OCI-LY7 (cell line): ENCODE measurements around the gene SNF8. TPM values are rescaled to one million over a fixed set of nuclear protein-coding genes. Genes with fewer than 3 reads are reported as not detected.

ENCODE experiments used
- BruUV-seq: library from RNA; stranded (reverse); fragments of 400-500 nt; replicated peaks from 2 replicates; lab custom pipeline; 2021; lab: Mats Ljungman, UMichigan
- CTCF ChIA-PET: fragments of 300-600 bp; sonication (Branson Sonifier 250); formaldehyde crosslinking; loops from one replicate; lab custom pipeline; 2022; ENCODE audit warnings: antibody characterized with exemption; ENCODE audit not compliant: unreplicated experiment; lab: Charles Lee
- POLR2A ChIA-PET: fragments of 300-600 bp; sonication (Branson Sonifier 250); formaldehyde crosslinking; loops from one replicate; lab custom pipeline; 2022; ENCODE audit warnings: antibody characterized with exemption; lab: Charles Lee
- DNase-seq: peaks from one replicate; pipeline ENCODE4 v3.0.0-alpha.2; 2015; ENCODE audit warnings: low spot score
- H2AFZ ChIP-seq: fragments of 200-600 bp; sonication (generic), shearing (Covaris generic); 2 replicates; pipeline ENCODE4 v1.6.1; 2014; ENCODE audit warnings: mild to moderate bottlenecking, antibody characterized with exemption, low read length, moderate library complexity
- H3K27ac ChIP-seq: fragments of 200-600 bp; sonication (generic); 2 replicates; pipeline ENCODE4 v1.5.1; 2014; ENCODE audit warnings: mixed run types, low read depth, mild to moderate bottlenecking, moderate library complexity, low read length, inconsistent platforms; ENCODE audit not compliant: poor library complexity, severe bottlenecking
- H3K36me3 ChIP-seq: fragments of 200-600 bp; sonication (generic); 2 replicates; pipeline ENCODE4 v1.6.1; 2014; ENCODE audit warnings: mild to moderate bottlenecking, antibody characterized with exemption, low read length, moderate library complexity, mixed read lengths; ENCODE audit not compliant: insufficient read depth
- H3K4me1 ChIP-seq: fragments of 200-600 bp; sonication (generic); 2 replicates; pipeline ENCODE4 v1.5.1; 2014; ENCODE audit warnings: mild to moderate bottlenecking, low read length; ENCODE audit not compliant: insufficient read depth, poor library complexity, severe bottlenecking
- H3K4me2 ChIP-seq: fragments of 200-600 bp; sonication (generic); 2 replicates; pipeline ENCODE4 v1.6.1; 2014; ENCODE audit warnings: mild to moderate bottlenecking, low read length
- H3K4me3 ChIP-seq: fragments of 200-600 bp; sonication (generic); 2 replicates; pipeline ENCODE4 v1.5.1; 2014; ENCODE audit warnings: mild to moderate bottlenecking, low read depth, low read length; ENCODE audit not compliant: poor library complexity, severe bottlenecking
- H3K79me2 ChIP-seq: fragments of 200-600 bp; sonication (generic); 2 replicates; pipeline ENCODE4 v1.6.1; 2016; ENCODE audit warnings: low read depth, mild to moderate bottlenecking, low read length, moderate library complexity, mixed read lengths; ENCODE audit not compliant: insufficient read depth
- H3K9me2 ChIP-seq: fragments of 200-600 bp; sonication (generic); 2 replicates; pipeline ENCODE4 v1.6.1; 2016; ENCODE audit warnings: mild to moderate bottlenecking, low read length, mixed read lengths; ENCODE audit not compliant: insufficient read depth
- H3K9me3 ChIP-seq: fragments of 200-600 bp; sonication (generic); 2 replicates; pipeline ENCODE4 v1.6.1; 2014; ENCODE audit warnings: mild to moderate bottlenecking, mixed run types, low read length, mixed read lengths
- H4K20me1 ChIP-seq: fragments of 200-600 bp; sonication (generic); 2 replicates; pipeline ENCODE4 v1.6.1; 2014; ENCODE audit warnings: mild to moderate bottlenecking, antibody characterized with exemption, low read length, moderate library complexity, mixed read lengths; ENCODE audit not compliant: insufficient read depth
- EZH2phosphoT487 ChIP-seq: fragments of 200-600 bp; sonication (generic); IDR thresholded peaks from 2 replicates; pipeline ENCODE4 v1.6.1; 2018; ENCODE audit warnings: low read depth, borderline replicate concordance, mild to moderate bottlenecking, mixed run types, antibody characterized with exemption, low read length, moderate library complexity, mixed read lengths
- intact Hi-C: fragments of 100-400 bp; cut with micrococcal nuclease; formaldehyde crosslinking; loops from one replicate; pipeline ENCODE4 v1.10.0; 2022; ENCODE audit not compliant: unreplicated experiment
- total RNA-seq, 2 experiments: library from RNA; depleted of rRNA in 1 of 2; stranded (reverse); fragments of >200 nt in 1 of 2; shearing (Covaris generic) in 1 of 2; gene quantifications; 2 replicates each; pipeline ENCODE4 v1.2.3, GENCODE V29; 2014 to 2022
- TF ChIP-seq, protein P1 (sequence below): fragments of 200-600 bp; sonication (generic); conservative IDR thresholded peaks from 2 replicates; pipeline ENCODE4 v1.5.1; 2014; ENCODE audit warnings: mild to moderate bottlenecking, antibody characterized with exemption, low read length, moderate library complexity, mixed read lengths

SNF8 gene
- total RNA-seq, 2 experiments from 2014 or later: 45.8 to 92.2 TPM

DNA sequence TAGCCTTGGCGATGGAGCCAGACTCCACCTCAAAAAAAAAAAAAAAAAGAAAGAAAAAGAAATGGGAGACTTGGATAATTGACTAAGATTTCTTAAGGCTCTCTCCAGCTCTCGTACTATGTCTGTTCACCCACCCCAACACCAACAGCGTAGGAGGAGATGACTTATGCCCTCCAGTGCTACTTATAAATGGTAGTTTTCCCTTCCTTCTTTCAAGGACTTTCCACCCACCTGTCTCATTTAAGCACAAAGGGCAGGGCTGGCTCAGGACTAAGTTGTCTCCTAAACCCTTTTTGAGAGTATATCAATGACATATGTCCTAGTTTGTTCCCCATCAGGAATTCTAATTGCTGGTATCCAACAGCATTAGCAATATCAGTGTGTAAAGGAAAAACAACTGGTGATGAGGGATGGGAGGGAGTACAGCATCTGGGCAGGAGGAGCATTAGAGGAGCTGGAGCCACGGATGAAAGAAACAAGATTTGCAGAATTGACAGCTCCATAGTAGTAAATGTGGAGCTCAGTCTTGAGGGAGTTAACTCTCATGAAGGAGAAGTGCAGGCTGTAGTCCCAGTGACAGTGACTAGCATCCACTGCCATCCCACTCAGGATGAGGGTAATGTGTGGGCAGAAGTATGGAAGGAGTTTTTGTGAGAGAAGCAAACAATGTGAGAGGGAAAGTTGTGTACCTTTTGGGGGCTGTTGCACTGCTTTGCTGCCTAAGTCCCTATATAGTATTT is 19.2 kb downstream of the SNF8 start:
- no peak for DNase-seq
- TF ChIP-seq, protein P1, sequence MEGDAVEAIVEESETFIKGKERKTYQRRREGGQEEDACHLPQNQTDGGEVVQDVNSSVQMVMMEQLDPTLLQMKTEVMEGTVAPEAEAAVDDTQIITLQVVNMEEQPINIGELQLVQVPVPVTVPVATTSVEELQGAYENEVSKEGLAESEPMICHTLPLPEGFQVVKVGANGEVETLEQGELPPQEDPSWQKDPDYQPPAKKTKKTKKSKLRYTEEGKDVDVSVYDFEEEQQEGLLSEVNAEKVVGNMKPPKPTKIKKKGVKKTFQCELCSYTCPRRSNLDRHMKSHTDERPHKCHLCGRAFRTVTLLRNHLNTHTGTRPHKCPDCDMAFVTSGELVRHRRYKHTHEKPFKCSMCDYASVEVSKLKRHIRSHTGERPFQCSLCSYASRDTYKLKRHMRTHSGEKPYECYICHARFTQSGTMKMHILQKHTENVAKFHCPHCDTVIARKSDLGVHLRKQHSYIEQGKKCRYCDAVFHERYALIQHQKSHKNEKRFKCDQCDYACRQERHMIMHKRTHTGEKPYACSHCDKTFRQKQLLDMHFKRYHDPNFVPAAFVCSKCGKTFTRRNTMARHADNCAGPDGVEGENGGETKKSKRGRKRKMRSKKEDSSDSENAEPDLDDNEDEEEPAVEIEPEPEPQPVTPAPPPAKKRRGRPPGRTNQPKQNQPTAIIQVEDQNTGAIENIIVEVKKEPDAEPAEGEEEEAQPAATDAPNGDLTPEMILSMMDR: no peak
- H3K4me3 ChIP-seq: no peak overlapping the region
- intact Hi-C loops: no loop called here
- ChIA-PET POLR2A (no interaction called here), CTCF (no interaction called here)
- no peaks in the 10 kb centered on the region for H3K9me2 ChIP-seq
- H3K79me2 ChIP-seq: no peaks in the 10 kb centered on the region
- H3K9me3 ChIP-seq: no peaks in the 10 kb centered on the region
- H3K4me1 ChIP-seq: no peaks in the 10 kb centered on the region
- H4K20me1 ChIP-seq: no peaks in the 10 kb centered on the region
- no TSS peak for BruUV-seq
- no peak overlapping the region for H2AFZ ChIP-seq
- H3K27ac ChIP-seq: no peak overlapping the region
- H3K36me3 ChIP-seq: peaks cover 98% of the 10 kb centered on the region
- H3K4me2 ChIP-seq: no peak overlapping the region

DNA sequence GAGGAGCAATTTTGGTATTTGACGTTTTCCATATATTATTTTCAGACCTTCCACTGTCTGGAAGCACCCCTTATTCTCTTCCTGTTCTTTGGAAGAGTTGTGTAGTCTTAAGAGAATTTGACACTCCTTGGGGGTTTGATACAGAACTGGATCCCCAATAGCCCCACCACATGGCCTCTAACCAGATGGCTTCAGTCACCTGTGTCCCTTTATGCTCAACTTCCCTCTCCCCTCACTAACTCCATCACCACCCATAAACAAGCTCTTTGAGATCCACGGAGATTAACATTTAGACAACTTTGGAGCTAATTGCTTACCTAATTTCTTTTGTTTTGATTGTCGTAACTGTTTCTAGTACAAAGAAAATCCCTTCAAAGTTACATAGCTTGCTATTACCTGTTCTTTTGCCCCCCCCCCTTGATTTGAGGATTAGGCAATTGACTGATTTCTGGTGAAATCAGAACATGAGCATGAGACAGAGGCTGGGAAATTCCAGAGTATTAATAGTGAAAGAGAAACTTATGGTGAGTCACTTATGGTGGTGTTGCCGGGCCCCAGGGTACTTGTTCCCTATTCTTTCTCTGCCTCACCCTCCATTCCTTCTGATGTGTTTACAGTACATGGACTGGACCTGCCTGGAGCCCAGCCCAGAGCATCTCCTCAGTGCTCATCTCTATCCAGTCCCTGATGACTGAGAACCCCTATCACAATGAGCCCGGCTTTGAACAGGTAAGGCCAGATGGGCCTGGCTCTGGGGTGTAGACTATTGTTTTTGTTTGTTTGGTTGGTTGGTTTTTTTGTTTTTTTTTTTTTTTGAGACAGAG is 29.0 kb downstream of the SNF8 start:
- H3K4me2 ChIP-seq: no peak overlapping the region
- no peak overlapping the region for H3K27ac ChIP-seq
- peaks cover 52% of the 10 kb centered on the region for H3K79me2 ChIP-seq
- no peaks in the 10 kb centered on the region for H3K9me2 ChIP-seq
- BruUV-seq: no TSS peak
- H4K20me1 ChIP-seq: peaks cover 18% of the 10 kb centered on the region
- no peak overlapping the region for H3K4me3 ChIP-seq
- peaks cover 99% of the 10 kb centered on the region for H3K36me3 ChIP-seq
- peaks cover 13% of the 10 kb centered on the region for H3K4me1 ChIP-seq
- TF ChIP-seq, protein P1: no peak
- no peak for TF ChIP-seq EZH2phosphoT487
- no peaks in the 10 kb centered on the region for H3K9me3 ChIP-seq
- DNase-seq: no peak
- intact Hi-C loops: no loop called here
- ChIA-PET POLR2A (interaction anchor here (0.6 to 1.0 kb wide), 2 partner anchors 29 to 83 kb away, joined by 4 read pairs; partner anchors contain the start of gene SNF8), CTCF (interaction anchor here (0.6 kb wide), 1 partner anchor 26 kb away, joined by 3 read pairs; no protein-coding TSS in a partner anchor)
- H2AFZ ChIP-seq: no peak overlapping the region

DNA sequence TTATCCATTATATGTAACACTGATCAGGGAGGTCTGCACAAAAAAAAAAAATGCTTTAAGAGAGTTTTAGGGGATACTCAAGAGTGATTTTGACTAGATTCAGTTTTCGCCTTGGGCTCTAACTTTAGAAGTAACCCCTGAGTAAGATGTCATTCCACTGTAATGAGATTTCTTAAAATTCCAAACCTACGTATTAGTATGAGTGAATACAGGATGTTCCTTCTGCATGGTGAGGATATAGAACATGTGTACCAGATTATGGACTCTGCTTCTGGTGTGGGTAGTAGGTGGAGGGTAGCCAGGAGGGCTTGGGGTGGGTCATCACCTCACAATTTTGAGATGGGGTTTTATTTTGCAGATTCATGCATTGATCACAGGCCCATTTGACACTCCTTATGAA is 32.2 kb downstream of the SNF8 start:
- Histone ChIP-seq H2AFZ (no peak overlapping the region), H3K9me3 (no peaks in the 10 kb centered on the region), H3K4me2 (no peak overlapping the region), H3K4me3 (no peak overlapping the region), H3K36me3 (peaks cover 79% of the 10 kb centered on the region), H3K4me1 (peaks cover 28% of the 10 kb centered on the region), H3K27ac (no peak overlapping the region), H3K9me2 (no peaks in the 10 kb centered on the region), H4K20me1 (peaks cover 34% of the 10 kb centered on the region), H3K79me2 (peaks cover 78% of the 10 kb centered on the region)
- intact Hi-C loops: no loop called here
- POLR2A ChIA-PET: no interaction called here
- no peak for DNase-seq
- CTCF ChIA-PET: no interaction called here
- TF ChIP-seq EZH2phosphoT487: no peak
- TF ChIP-seq, protein P1: no peak
- no TSS peak for BruUV-seq
